ENCODE results near the gene LIPI. TPM values are rescaled to one million over a fixed set of nuclear protein-coding genes. Genes with fewer than 3 reads are reported as not detected.

Gene LIPI
- total RNA-seq, 3 donors from 2014 or later (not counting 1 experiment from before 2014, with no cell fraction given), result not detected

DNA sequence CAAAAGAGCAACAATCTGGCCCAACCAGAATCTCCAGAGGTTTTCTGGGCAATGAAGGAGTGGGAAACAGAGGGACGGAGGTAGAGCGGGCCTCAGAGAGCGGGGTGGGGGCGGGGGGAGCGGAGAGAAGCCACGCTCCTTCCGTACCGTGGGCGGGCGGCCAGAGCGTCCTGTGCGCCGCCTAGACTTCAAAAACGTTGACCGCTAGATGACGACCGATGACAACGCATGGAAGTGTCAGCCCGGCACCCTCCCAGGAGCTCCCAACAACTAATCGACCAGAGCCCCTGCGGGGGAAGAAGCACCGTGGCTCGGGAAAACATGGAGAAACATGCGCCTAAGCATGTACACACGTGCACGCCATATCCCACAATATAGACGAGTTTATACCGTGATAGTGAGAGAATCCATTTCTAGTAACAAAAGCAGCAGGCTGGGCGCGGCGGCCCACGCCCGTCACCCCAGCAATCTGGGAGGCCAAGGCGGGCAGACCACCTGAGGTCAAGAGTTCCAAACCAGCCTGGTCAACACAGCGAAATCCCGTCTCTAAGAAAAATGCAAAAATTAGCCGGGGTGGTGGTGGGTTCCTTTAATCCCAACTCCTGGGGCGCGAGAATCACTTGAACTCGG lies 131.9 kb downstream of the LIPI start:
- Mint-ChIP-seq H3K36me3 (peaks cover 19% of the 10 kb centered on the region), H3K27me3 (ENCODE audit: low read depth in 2 of 2) (no peaks in the 10 kb centered on the region), H3K27ac (no peak overlapping the region), H3K9me3 (peaks cover 9 to 23% of the 10 kb centered on the region in 2 donors), H3K4me3 (no peak overlapping the region), H3K4me1 (no peaks in the 10 kb centered on the region)
- H3K4me1 ChIP-seq (ENCODE audit: control insufficient read depth, insufficient read depth, low read length), result no peaks in the 10 kb centered on the region
- no peak overlapping the region for H3K27ac ChIP-seq (ENCODE audit: low read length)
- H3K4me3 ChIP-seq (ENCODE audit: low read length), result no peak overlapping the region
- 98% methylated on average over 40 of the region's 40 CpGs for WGBS (ENCODE audit: insufficient coverage)
- peaks cover 46% of the 10 kb centered on the region for H3K9me3 ChIP-seq (ENCODE audit: control insufficient read depth, insufficient read depth, low read length)
- DNase-seq (no peak), ATAC-seq (no peak)
- TF ChIP-seq, protein P1, sequence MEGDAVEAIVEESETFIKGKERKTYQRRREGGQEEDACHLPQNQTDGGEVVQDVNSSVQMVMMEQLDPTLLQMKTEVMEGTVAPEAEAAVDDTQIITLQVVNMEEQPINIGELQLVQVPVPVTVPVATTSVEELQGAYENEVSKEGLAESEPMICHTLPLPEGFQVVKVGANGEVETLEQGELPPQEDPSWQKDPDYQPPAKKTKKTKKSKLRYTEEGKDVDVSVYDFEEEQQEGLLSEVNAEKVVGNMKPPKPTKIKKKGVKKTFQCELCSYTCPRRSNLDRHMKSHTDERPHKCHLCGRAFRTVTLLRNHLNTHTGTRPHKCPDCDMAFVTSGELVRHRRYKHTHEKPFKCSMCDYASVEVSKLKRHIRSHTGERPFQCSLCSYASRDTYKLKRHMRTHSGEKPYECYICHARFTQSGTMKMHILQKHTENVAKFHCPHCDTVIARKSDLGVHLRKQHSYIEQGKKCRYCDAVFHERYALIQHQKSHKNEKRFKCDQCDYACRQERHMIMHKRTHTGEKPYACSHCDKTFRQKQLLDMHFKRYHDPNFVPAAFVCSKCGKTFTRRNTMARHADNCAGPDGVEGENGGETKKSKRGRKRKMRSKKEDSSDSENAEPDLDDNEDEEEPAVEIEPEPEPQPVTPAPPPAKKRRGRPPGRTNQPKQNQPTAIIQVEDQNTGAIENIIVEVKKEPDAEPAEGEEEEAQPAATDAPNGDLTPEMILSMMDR (IDR thresholded peaks at IDR 0.05), result no peak
- no peaks in the 10 kb centered on the region for H3K36me3 ChIP-seq (ENCODE audit: control insufficient read depth, insufficient read depth, low read length)
- no peaks in the 10 kb centered on the region for H3K27me3 ChIP-seq (ENCODE audit: control insufficient read depth, insufficient read depth, low read length)
- intact Hi-C loops (cut with micrococcal nuclease), result no loop called here

DNA sequence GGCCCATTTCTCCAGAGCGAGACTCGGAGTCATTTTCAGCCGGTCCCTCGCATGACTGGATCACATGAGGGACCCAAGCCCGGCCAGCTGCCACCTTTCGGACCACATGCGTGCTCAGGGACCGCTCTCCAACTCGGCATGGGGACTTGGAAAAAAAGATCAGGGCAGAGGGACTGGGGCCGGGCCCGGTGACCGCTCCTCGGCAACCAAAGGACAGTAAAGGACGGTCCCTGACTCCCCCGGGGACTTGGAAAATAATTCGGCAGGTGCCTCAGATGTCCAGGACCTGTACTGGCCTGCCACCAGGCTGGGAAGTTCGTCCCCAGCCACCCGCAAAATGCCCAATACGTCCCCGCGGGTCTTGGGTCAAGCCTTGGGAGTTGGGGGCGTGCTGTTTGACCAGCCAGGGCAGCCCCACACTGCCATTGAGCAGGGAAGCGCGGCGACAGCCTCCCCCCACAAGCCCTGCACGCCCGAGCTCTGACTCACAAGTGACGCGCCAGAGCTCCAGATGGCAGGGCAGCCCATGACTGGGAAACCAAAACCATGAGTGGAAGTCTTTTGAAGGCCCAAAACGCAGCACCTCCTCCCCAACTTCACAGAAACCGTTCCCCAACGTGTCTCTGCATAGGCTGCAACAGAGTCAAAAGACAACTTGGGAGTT lies 134.5 kb downstream of the LIPI start:
- 92% methylated on average over 30 of the region's 32 CpGs for WGBS (ENCODE audit: insufficient coverage)
- Histone ChIP-seq H3K4me3 (ENCODE audit: low read length) (no peak overlapping the region), H3K27me3 (ENCODE audit: control insufficient read depth, insufficient read depth, low read length) (no peaks in the 10 kb centered on the region), H3K27ac (ENCODE audit: low read length) (no peak overlapping the region), H3K36me3 (ENCODE audit: control insufficient read depth, insufficient read depth, low read length) (no peaks in the 10 kb centered on the region), H3K4me1 (ENCODE audit: control insufficient read depth, insufficient read depth, low read length) (no peaks in the 10 kb centered on the region), H3K9me3 (ENCODE audit: control insufficient read depth, insufficient read depth, low read length) (peaks cover 61% of the 10 kb centered on the region)
- intact Hi-C loops (cut with micrococcal nuclease), result no loop called here
- H3K27me3 Mint-ChIP-seq (ENCODE audit: low read depth in 2 of 2), result no peaks in the 10 kb centered on the region
- ATAC-seq, result no peak
- H3K9me3 Mint-ChIP-seq, result peaks cover 8 to 20% of the 10 kb centered on the region in 2 donors
- no peaks in the 10 kb centered on the region for H3K4me1 Mint-ChIP-seq
- no peak for DNase-seq
- TF ChIP-seq, protein P1 (IDR thresholded peaks at IDR 0.05), result no peak
- no peak overlapping the region for H3K4me3 Mint-ChIP-seq
- peaks cover 19% of the 10 kb centered on the region for H3K36me3 Mint-ChIP-seq
- H3K27ac Mint-ChIP-seq, result no peak overlapping the region

GRCh38 chr21:14075346-14076142 lies 135.2 kb downstream of the LIPI start:
- WGBS (ENCODE audit: insufficient coverage), result 96% methylated on average over 32 of the region's 32 CpGs

More at GRCh38 chr21:14075346-14076142, 135.2 kb downstream of the LIPI start:
- TF ChIP-seq, protein P1 (IDR thresholded peaks at IDR 0.05), result no peak
- H3K4me1 ChIP-seq (ENCODE audit: control insufficient read depth, insufficient read depth, low read length), result no peaks in the 10 kb centered on the region
- no peak for DNase-seq
- Mint-ChIP-seq H3K36me3 (peaks cover 19% of the 10 kb centered on the region), H3K4me1 (no peaks in the 10 kb centered on the region), H3K4me3 (no peak overlapping the region), H3K27me3 (ENCODE audit: low read depth in 2 of 2) (no peaks in the 10 kb centered on the region), H3K9me3 (peaks cover 8 to 19% of the 10 kb centered on the region in 2 donors), H3K27ac (no peak overlapping the region)
- H3K27me3 ChIP-seq (ENCODE audit: control insufficient read depth, insufficient read depth, low read length), result no peaks in the 10 kb centered on the region
- H3K36me3 ChIP-seq (ENCODE audit: control insufficient read depth, insufficient read depth, low read length), result no peaks in the 10 kb centered on the region
- H3K9me3 ChIP-seq (ENCODE audit: control insufficient read depth, insufficient read depth, low read length), result peaks cover 61% of the 10 kb centered on the region
- ATAC-seq, result no peak
- intact Hi-C loops (cut with micrococcal nuclease), result no loop called here
- H3K4me3 ChIP-seq (ENCODE audit: low read length), result no peak overlapping the region
- no peak overlapping the region for H3K27ac ChIP-seq (ENCODE audit: low read length)
